Measurements from ENCODE around the gene MRPL17.
"Not testable (repeated sequence)": the region's sequence is repeated elsewhere in the genome, so short reads cannot be mapped to it uniquely, and the experiment has no call there.

Gene MRPL17

GRCh38 chr11:6717426-6717825 lies 34.3 kb upstream of the MRPL17 start:
- no peak for DNase-seq (ENCODE audit: low read depth)
- no peak overlapping the region for H3K4me3 ChIP-seq (ENCODE audit: low read depth, low read length)
- TF ChIP-seq, protein P1, sequence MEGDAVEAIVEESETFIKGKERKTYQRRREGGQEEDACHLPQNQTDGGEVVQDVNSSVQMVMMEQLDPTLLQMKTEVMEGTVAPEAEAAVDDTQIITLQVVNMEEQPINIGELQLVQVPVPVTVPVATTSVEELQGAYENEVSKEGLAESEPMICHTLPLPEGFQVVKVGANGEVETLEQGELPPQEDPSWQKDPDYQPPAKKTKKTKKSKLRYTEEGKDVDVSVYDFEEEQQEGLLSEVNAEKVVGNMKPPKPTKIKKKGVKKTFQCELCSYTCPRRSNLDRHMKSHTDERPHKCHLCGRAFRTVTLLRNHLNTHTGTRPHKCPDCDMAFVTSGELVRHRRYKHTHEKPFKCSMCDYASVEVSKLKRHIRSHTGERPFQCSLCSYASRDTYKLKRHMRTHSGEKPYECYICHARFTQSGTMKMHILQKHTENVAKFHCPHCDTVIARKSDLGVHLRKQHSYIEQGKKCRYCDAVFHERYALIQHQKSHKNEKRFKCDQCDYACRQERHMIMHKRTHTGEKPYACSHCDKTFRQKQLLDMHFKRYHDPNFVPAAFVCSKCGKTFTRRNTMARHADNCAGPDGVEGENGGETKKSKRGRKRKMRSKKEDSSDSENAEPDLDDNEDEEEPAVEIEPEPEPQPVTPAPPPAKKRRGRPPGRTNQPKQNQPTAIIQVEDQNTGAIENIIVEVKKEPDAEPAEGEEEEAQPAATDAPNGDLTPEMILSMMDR (IDR thresholded peaks at IDR 0.05; ENCODE audit: insufficient read depth, low read depth, low read length, missing control alignments), result no peak

DNA sequence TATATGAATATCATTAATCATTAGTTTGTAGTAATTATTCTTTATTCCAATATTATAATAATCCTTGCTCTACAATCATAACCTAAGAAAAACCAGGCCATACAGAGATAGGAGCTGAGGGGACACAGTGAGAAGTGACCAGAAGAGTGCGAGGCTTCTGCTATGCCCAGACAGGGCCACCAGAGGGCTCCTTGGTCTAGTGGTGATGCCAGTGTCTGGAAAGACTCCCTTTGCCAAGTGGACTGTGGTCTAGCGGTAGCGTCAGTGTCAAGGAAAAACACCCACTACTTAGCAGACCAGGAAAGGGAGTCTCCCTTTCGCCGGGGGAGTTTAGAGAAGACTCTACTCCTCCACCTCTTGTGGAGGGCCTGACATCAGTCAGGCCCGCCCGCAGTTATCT lies 28.4 kb upstream of the MRPL17 start:
- TF ChIP-seq, protein P1 (IDR thresholded peaks at IDR 0.05; ENCODE audit: insufficient read depth, low read depth, low read length, missing control alignments), result peak; percentile 44

GRCh38 chr11:6708876-6709275 lies 25.7 kb upstream of the MRPL17 start:
- no peak for DNase-seq (ENCODE audit: low read depth)
- TF ChIP-seq, protein P1 (IDR thresholded peaks at IDR 0.05; ENCODE audit: insufficient read depth, low read depth, low read length, missing control alignments), result no peak
- H3K4me3 ChIP-seq (ENCODE audit: low read depth, low read length), result no peak overlapping the region

More for the DNA sequence above, 28.4 kb upstream of the MRPL17 start:
- DNase-seq (ENCODE audit: low read depth); H3K4me3 ChIP-seq (ENCODE audit: low read depth, low read length): not testable (repeated sequence)

DNA sequence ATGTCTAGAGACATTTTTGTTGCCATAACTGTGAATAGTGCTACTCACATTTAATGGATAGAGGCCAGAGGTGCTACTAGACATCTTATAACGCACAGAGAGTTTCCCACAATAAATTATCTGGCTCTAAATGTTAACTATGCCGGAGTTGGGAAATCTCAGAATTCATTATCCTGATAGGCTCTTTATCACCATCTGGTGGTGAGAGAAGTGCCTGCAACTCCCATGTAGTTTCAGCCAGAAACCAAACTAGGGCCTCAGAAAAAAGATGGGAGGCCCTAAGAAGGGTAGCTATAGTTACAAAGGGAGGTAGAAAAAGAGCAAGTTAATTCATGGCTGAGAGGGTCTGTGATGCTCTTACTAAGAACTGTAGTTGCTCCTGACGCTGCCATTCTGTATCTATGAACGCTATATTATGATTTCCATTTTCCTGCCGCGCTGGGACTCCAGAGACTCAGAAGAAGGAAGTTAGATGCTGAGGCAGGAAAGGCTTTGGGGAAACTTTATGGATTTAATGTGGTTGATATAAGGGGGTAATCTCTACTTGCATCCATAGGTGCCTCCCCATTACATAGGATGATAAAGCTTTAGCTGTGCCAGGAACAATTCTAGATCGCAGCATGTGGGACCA lies 22.9 kb upstream of the MRPL17 start:
- peak; percentile 42 for DNase-seq (ENCODE audit: low read depth)
- H3K4me3 ChIP-seq (ENCODE audit: low read depth, low read length), result no peak overlapping the region
- TF ChIP-seq, protein P1 (IDR thresholded peaks at IDR 0.05; ENCODE audit: insufficient read depth, low read depth, low read length, missing control alignments), result peak; percentile 85

GRCh38 chr11:6703247-6704063 lies 20.3 kb upstream of the MRPL17 start:
- DNase-seq (ENCODE audit: low read depth), result peak; percentile 33
- TF ChIP-seq, protein P1 (IDR thresholded peaks at IDR 0.05; ENCODE audit: insufficient read depth, low read depth, low read length, missing control alignments), result peak; percentile 25
- H3K4me3 ChIP-seq (ENCODE audit: low read depth, low read length), result no peak overlapping the region

GRCh38 chr11:6701955-6702354 lies 18.8 kb upstream of the MRPL17 start:
- not testable (repeated sequence) for DNase-seq (ENCODE audit: low read depth)

DNA sequence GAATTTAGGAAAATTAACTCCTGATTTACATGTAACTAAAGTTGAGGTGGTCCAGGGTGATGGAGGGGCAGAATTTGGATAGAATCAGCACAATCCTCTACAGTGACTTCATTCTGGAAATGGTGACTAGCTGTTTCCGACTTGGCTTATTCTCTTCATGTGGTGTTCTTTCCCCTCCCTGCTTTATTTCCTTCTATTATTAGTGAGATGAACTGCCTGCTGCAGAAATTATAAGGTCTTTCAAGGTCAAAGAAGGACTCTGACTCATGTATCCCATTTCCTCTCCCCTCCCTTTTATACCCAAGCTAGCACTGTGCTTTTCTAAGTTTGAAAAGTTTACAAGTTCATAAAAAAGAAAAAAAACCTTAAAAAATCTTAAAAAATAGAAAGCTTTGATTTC lies 12.2 kb upstream of the MRPL17 start:
- TF ChIP-seq, protein P1 (IDR thresholded peaks at IDR 0.05; ENCODE audit: insufficient read depth, low read depth, low read length, missing control alignments), result no peak
- H3K4me3 ChIP-seq (ENCODE audit: low read depth, low read length), result no peak overlapping the region
- no peak for DNase-seq (ENCODE audit: low read depth)

More at GRCh38 chr11:6701955-6702354, 18.8 kb upstream of the MRPL17 start:
- H3K4me3 ChIP-seq (ENCODE audit: low read depth, low read length), result not testable (repeated sequence)
